Esophagus squamous epithelium (tissue), 4 donors: ENCODE measurements around the gene PEX3.
"Not testable (repeated sequence)": the region's sequence is repeated elsewhere in the genome, so short reads cannot be mapped to it uniquely, and the experiment has no call there.

ENCODE experiments used
- POLR2A ChIP-seq, 4 donors: fragments of 450-650 bp; IDR thresholded peaks; one replicate each; pipeline ENCODE4 v1.6.1; 2017; ENCODE audit warnings: antibody characterized with exemption in 4 of 4, mild to moderate bottlenecking in 4 of 4, moderate library complexity in 3 of 4
- TF ChIP-seq, protein P1 (sequence below), 6 experiments: fragments of 450-650 bp in 4 of 6; fragments of 200-600 bp in 2 of 6; sonication (generic) in 2 of 6; IDR thresholded peaks; one replicate each; pipeline ENCODE4 v1.5.1; 2016 to 2019; ENCODE audit warnings: antibody characterized with exemption in 6 of 6, mild to moderate bottlenecking in 4 of 6, moderate library complexity in 4 of 6

- TF ChIP-seq, protein P1, sequence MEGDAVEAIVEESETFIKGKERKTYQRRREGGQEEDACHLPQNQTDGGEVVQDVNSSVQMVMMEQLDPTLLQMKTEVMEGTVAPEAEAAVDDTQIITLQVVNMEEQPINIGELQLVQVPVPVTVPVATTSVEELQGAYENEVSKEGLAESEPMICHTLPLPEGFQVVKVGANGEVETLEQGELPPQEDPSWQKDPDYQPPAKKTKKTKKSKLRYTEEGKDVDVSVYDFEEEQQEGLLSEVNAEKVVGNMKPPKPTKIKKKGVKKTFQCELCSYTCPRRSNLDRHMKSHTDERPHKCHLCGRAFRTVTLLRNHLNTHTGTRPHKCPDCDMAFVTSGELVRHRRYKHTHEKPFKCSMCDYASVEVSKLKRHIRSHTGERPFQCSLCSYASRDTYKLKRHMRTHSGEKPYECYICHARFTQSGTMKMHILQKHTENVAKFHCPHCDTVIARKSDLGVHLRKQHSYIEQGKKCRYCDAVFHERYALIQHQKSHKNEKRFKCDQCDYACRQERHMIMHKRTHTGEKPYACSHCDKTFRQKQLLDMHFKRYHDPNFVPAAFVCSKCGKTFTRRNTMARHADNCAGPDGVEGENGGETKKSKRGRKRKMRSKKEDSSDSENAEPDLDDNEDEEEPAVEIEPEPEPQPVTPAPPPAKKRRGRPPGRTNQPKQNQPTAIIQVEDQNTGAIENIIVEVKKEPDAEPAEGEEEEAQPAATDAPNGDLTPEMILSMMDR (IDR thresholded peaks at IDR 0.05), result not testable (repeated sequence)
- TF ChIP-seq POLR2A (IDR thresholded peaks at IDR 0.05), result not testable (repeated sequence)
These were observed 18.2 kb downstream of the PEX3 start for GRCh38 chr6:143468823-143469222.
